Ishikawa (cell line): ENCODE results near the gene EIF4G2.

ENCODE experiments used
- EP300 ChIP-seq: IDR thresholded peaks from 2 replicates; pipeline ENCODE4 v1.6.1; 2012; ENCODE audit warnings: borderline replicate concordance
- TF ChIP-seq, protein P1 (sequence below): IDR thresholded peaks from 2 replicates; pipeline ENCODE4 v1.6.1; 2012
- TF ChIP-seq, protein P2 (sequence below): IDR thresholded peaks from 2 replicates; pipeline ENCODE4 v1.6.1; 2012; ENCODE audit warnings: low read depth, mild to moderate bottlenecking

DNA sequence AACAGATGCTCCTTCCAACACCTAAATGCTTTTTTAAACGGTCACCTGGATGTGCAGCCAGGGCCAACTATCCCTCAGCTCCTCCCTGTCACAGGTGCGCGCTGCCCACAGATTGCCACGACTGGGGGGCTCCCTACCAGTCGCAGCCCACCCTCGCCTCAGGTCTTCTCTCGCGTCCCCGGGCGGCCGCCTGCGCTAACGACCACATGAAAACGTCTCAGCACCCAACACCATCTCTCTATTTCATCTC lies 48.7 kb upstream of the EIF4G2 start:
- TF ChIP-seq EP300: no peak
- TF ChIP-seq, protein P1, sequence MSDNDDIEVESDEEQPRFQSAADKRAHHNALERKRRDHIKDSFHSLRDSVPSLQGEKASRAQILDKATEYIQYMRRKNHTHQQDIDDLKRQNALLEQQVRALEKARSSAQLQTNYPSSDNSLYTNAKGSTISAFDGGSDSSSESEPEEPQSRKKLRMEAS: no peak
- TF ChIP-seq, protein P2, sequence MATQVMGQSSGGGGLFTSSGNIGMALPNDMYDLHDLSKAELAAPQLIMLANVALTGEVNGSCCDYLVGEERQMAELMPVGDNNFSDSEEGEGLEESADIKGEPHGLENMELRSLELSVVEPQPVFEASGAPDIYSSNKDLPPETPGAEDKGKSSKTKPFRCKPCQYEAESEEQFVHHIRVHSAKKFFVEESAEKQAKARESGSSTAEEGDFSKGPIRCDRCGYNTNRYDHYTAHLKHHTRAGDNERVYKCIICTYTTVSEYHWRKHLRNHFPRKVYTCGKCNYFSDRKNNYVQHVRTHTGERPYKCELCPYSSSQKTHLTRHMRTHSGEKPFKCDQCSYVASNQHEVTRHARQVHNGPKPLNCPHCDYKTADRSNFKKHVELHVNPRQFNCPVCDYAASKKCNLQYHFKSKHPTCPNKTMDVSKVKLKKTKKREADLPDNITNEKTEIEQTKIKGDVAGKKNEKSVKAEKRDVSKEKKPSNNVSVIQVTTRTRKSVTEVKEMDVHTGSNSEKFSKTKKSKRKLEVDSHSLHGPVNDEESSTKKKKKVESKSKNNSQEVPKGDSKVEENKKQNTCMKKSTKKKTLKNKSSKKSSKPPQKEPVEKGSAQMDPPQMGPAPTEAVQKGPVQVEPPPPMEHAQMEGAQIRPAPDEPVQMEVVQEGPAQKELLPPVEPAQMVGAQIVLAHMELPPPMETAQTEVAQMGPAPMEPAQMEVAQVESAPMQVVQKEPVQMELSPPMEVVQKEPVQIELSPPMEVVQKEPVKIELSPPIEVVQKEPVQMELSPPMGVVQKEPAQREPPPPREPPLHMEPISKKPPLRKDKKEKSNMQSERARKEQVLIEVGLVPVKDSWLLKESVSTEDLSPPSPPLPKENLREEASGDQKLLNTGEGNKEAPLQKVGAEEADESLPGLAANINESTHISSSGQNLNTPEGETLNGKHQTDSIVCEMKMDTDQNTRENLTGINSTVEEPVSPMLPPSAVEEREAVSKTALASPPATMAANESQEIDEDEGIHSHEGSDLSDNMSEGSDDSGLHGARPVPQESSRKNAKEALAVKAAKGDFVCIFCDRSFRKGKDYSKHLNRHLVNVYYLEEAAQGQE: no peak
